Activated T-helper 1 cell treated with Interleukin-2 at 50 U/mL for 16 hours (primary cell): ENCODE measurements around the gene SYNGAP1.
A peak's percentile ranks its signal among the peaks of the same experiment; 100 is the strongest.

Experiments used
- DNase-seq: peaks from one replicate; pipeline ENCODE4 v3.0.0-alpha.2; 2020; ENCODE audit warnings: low read depth

SYNGAP1 gene

GRCh38 chr6:33421344-33421643, 1.4 kb downstream of the SYNGAP1 start:
- no peak for DNase-seq

GRCh38 chr6:33423777-33424176, 3.9 kb downstream of the SYNGAP1 start:
- DNase-seq, result no peak

- DNase-seq, result no peak
Observed at GRCh38 chr6:33424855-33425667, 5.2 kb downstream of the SYNGAP1 start.

- peak; percentile 69 for DNase-seq
Observed at GRCh38 chr6:33425668-33426577, 6.1 kb downstream of the SYNGAP1 start.

DNA sequence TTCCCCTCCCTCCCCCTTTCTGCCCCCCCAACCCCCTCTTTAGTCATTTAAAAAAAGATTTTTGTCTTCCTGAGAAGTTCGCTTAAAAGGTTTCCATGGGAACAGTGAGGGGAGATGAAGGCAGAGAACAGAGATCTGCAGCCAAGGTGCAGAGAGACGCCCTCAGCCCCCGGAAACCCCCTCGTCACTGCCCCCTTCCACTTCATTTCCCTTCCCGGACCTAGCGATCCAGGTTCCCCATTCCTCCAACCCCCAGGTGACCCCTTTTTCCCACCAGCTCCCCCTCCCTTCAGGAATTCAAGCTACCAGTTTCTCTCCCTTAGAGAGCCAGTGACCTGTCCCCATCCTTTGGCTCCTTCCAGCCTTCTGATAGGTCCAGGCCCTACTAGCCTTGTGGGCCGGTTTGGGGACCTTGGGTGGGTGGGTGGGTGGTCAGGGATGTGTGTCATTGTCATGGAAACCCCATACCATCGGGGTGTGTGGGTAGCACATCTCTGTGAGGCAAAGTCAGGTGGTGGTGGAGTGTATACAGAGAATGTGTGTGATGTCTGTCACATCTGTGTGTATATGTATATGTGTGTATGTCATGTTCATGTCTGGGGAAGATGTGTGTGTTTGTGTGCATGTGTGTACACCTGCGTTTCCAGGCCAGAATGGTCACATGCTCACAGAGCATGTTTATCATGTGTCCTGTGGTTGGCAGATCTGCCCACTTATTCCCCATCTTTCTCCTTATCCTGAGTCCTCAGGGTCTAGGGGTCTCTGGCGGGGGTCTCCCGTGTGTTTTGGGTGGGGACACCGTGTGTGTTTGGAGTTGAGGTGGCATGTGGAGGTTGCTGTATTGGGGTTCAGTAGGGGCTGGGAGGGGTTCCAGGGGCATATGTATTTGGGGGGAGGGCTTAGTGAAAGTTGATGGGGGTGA, 7.0 kb downstream of the SYNGAP1 start:
- no peak for DNase-seq

DNA sequence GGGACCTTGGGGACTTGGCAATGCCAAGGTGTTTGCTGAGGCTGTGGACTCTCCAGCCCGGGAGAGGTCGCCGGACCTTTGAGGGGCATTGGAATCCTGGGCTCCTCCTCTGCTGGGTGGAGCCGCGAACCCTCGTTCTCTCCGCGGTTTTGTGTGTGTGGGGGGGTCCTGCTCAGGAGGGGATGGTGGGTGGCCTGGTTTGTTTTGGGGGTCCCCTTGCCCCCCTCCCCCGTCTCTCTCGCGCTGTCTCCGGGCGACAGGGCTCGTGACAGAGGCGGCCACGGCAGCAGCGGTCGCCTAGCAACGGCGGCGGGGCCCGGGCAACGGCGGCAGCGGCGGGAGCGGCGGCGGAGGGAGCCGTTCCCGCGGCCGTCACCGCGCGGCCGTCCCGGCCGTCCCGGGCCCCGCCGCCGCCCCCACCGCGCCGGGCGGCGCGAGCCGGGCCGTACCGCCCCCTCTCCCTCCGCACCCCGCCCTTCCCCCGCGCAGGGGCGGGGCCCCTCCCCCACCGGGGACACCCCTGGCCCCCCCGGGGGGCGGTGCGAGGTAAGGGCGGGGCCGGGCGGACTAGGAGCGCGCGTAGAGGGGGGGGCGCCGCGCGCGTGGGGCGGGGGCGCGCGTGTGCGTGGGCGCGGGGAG, 7.8 kb downstream of the SYNGAP1 start:
- DNase-seq, result peak; percentile 54

DNA sequence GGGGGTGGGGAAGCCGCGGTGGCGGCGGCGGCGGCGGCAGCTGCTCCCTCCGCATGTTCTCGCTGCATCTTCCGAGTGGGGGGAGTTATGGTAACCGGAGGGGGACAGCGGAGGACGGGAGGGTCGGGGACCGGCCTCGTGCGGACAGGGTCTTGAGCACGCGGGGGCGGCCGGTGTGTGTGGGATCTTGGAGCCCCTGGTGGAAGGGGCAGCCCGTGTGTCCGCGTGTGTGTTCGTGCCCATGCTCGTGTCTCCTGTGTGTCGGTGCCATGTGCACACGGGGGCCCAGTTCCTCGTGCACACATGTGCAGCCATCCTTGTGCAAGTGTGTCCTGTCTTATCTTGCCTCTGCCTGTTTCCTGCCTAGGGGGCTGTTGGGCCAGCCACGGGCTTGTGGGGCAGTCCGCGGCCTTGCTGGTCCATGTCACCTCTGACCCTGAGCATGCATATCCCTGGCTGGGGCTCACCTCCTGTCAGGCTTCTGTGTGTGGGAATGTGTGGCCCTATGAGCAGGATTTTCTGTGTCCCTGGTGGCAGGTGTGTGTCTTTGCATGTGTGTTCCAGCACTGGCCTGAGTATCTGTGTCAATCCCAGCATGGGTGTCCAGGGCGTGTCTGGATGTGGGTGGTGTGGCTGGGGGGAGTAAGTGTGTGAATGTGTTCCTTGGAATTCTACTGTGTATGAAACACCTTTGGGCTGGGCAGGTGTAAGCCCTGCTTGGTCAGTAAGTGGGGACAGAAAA, 8.5 kb downstream of the SYNGAP1 start:
- DNase-seq, result no peak

DNA sequence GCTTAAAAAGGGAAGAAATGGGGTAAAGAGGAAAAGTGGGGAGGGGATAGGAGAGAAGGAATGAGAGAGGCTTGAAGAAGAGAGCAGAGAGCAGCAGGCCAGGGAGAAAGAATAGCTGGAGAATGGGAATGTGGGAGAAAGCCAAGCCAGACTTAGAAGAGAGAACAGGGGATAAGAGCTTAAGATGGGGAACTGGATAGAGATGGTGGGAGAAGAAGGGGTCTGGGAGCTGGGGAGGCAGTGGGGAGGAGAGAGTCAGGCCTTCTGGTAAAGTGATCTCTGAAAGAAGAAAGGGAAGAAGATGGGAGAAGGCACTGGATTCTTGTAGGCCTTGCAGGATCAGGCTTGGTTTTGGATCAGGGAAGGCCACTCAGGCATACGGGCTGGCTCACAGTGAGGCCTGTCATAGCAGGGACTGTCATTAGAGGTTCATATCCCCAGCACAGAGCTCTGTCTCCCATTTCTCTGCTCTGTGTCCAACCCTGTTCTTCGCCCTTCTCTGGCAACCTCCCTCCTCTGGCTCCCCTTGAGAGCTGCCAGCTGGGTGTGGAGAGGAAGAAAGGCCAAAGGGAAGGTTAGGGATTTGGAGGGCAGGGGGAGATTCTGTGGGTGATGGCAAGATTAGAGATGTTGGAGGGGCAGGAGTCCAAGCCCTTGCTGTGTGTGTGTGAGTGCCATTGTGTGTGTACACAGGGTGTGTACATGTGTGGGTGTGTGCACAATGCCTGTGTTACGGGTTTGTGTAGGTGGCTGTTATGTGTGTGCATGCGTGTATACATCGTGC, 9.3 kb downstream of the SYNGAP1 start:
- no peak for DNase-seq

DNA sequence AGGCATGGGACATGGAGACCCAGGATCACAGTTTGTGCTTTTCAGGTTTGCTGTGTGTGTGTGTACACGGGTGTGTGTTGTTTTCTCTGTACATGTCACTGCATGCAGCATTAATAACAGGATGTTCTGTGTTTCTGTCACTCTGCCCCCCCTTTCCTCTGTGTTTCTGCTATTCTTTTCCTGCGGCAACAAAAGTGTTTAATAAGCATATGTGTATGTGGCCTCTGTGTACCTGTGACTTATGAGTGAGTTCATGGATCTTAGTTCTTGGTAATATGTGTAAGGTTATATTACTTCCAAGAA, 9.8 kb downstream of the SYNGAP1 start:
- no peak for DNase-seq

DNA sequence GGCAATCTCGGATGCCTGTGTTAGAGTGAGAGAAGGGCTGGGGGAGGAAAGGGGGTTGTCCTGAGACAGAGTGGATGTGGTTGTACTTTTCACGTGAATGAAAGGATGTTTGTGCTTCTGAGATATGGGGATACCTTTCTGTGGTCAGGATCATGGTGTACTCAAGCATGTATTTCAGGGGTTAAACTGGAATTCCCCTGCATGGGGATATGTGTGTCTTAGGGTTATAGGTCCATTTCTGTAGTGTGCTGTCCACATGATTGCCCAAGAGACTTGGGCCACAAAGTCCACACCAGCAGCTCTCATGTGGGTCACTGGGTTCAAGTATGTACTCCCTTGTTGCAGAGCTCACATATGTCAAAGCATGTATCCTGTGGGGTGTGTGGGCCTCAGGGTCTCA, 10.5 kb downstream of the SYNGAP1 start:
- DNase-seq, result no peak

- DNase-seq, result peak; percentile 74
Observed at GRCh38 chr6:33430991-33431879, 11.4 kb downstream of the SYNGAP1 start.

- no peak for DNase-seq
Observed at GRCh38 chr6:33431880-33432541, 12.1 kb downstream of the SYNGAP1 start.

DNA sequence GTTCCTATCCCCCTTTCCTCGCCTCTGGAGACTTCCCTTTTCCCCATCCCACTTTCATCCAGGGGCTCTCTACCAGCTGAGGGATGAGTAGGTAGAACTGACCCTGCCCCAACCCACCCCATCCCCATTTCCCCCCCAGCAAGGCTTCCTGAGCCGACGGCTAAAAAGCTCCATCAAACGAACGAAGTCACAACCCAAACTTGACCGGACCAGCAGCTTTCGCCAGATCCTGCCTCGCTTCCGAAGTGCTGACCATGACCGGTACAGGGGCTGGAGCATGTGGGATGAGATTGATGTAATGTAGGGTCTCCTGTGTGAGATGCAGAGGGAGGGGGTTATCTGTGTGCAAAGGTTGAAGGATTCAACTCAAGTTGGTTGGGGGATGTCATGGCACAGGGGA, 12.7 kb downstream of the SYNGAP1 start:
- no peak for DNase-seq

DNA sequence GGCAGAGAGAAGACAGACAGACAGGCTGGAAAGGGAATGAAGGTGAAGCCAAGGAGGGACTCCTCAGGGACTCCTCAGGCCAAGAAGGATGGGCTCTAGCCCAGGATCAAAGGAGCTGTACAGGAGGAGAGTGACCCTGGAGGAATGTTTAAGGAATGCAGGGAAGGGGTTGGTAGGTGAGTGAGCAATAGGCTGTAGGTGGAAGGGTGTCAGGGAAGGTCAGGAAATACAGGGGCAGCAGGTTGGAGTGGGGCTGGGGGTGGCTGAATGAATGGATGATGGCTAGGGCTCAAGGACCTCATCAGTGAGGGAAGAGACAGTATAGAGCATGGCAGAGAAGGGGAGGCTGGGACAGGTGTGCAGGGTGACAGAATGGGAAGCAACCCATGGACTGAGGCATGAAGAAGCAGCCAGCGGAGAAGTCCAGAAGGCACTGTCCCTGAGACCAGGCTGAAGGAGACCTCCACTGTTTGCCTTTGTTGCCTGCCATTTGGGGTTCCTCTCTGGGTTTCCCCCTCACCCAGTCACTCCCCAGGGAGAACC, 13.2 kb downstream of the SYNGAP1 start:
- no peak for DNase-seq

DNA sequence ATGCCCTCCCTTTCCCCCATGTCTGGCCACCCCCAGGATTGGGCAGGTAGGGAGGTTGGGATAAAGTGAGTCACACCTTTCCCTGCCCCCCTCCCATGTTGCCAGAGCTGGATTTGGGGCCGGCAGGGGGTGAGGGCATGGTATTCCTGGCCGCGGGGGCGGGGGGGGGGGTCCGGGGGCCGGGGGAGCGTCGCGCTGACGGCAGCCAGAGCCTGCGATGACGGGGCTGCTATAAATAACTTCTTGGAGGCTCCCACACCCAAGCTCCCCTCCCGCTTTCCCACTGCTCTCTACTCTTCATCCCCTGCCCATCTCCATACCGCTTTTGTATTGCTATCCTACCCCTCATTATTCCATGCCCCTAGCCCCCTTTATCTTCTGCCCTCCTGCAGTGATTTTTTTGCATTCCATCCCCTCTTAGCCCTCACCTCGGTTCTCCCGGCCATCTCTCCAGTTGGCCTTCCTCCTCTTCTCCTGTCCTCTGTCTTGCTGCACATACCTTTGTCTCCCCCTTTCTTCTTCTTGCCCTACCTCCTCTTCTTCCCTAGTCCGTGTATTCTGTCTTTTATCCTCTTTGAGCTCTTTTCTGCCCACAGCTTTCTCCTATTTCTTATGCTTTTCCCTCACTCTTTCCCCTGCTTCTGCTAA, 13.8 kb downstream of the SYNGAP1 start:
- DNase-seq, result no peak

DNA sequence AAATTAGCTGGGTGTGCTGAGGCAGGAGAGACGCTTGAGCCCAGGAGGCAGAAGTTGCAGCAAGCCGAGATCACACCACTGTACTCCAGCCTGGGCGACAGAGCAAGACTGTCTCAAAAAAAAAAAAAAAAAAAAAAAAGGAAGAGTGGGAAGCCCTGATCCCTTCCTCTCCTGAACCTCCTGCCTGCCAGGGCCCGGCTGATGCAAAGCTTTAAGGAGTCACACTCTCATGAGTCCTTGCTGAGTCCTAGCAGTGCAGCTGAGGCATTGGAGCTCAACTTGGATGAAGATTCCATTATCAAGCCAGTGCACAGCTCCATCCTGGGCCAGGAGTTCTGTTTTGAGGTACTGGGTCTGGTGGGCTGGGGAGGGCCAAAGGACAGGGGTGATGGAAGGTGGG, 15.1 kb downstream of the SYNGAP1 start:
- no peak for DNase-seq

DNA sequence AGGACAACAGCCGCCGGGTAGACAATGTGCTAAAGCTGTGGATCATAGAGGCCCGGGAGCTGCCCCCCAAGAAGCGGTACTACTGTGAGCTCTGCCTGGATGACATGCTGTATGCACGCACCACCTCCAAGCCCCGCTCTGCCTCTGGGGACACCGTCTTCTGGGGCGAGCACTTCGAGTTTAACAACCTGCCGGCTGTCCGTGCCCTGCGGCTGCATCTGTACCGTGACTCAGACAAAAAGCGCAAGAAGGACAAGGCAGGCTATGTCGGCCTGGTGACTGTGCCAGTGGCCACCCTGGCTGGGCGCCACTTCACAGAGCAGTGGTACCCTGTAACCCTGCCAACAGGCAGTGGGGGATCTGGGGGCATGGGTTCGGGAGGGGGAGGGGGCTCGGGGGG, 17.8 kb downstream of the SYNGAP1 start:
- DNase-seq, result no peak

GRCh38 chr6:33438978-33439594, 19.2 kb downstream of the SYNGAP1 start:
- no peak for DNase-seq
